ENCODE data around the gene MCTS1. TPM values are rescaled to one million over a fixed set of nuclear protein-coding genes. Genes with fewer than 3 reads are reported as not detected.

The MCTS1 gene
- total RNA-seq = 31.2 TPM

DNA sequence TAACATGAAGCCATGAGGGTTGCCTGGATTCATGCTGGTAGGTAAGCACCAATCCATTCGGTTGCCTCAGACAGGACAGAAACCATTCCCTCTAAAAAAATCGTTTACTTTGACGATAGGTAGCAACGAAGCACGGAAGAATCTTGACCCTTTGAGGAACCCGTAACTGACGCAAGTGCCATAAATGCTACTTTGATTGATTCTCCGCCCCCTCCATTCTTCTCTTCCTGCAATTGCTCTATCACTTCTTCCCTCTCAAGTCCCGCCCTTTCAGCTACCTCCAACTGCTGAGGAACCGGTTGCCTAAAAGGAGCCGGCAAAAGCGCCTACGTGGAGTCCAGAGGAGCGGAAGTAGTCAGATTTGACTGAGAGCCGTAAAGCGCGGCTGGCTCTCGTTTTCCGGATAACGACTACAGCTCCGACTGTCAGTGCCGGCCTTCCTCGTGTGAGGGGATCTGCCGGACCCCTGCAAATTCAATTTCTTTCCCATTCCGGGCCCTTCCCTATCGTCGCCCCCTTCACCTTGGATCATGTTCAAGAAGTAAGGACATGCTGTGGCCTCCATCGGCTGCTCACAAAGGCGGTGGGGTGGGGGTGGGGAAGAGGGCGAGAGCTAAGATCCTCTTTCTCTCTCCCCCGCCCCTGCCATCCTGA lies at the start of gene MCTS1:
Gene MCTS1, plus strand, starts transcription at position 395 of the 654 bp plus-strand sequence. Its CDS starts 136 bp downstream, at position 531.

GRCh38 chrX:120560842-120561633 lies 42.9 kb upstream of the MCTS1 start, which contains the start of gene CUL4B:
TSS of gene CUL4B (minus strand) at chrX:120560962. CDS start at chrX:120560638, 324 bp downstream.

GRCh38 chrX:120629667-120630537 lies 26.0 kb downstream of the MCTS1 start, which contains the start of gene C1GALT1C1:
TSS of gene C1GALT1C1 (minus strand) at chrX:120630054. CDS start at chrX:120627166, 2,888 bp downstream.

Other genes with a start within 250 kb of the MCTS1 start
- gene ATP1B4, start 242.0 kb upstream of the MCTS1 start, total RNA-seq = 19.1 TPM
- gene LAMP2, start 134.8 kb upstream of the MCTS1 start, total RNA-seq = 103 TPM
- gene CUL4B, start 43.1 kb upstream of the MCTS1 start, total RNA-seq = 78.0 TPM
- 29.3 TPM for gene C1GALT1C1, start 26.0 kb downstream of the MCTS1 start, total RNA-seq